KOPT-K1 (cell line): ENCODE data around the gene PERM1.

ENCODE experiments used
- H3K27ac ChIP-seq: fragments of 200-600 bp; sonication (generic); 2 replicates; pipeline ENCODE4 v1.5.1; 2016; ENCODE audit warnings: antibody characterized with exemption, mild to moderate bottlenecking, low read depth, low read length; ENCODE audit not compliant: poor library complexity, severe bottlenecking
- H3K36me3 ChIP-seq: fragments of 200-600 bp; sonication (generic); 2 replicates; pipeline ENCODE4 v1.5.1; 2017; ENCODE audit warnings: antibody characterized with exemption, mild to moderate bottlenecking, low read length, moderate library complexity; ENCODE audit not compliant: insufficient read depth
- H3K9me3 ChIP-seq: fragments of 200-600 bp; sonication (generic); 2 replicates; pipeline ENCODE4 v1.5.1; 2017; ENCODE audit warnings: antibody characterized with exemption, low read length, mild to moderate bottlenecking; ENCODE audit not compliant: insufficient read depth, poor library complexity, severe bottlenecking

Gene PERM1

GRCh38 chr1:970242-970972 lies 11.5 kb downstream of the PERM1 start:
- Histone ChIP-seq H3K9me3 (no peaks in the 10 kb centered on the region), H3K36me3 (no peaks in the 10 kb centered on the region), H3K27ac (no peak overlapping the region)

GRCh38 chr1:969260-969855 lies 12.5 kb downstream of the PERM1 start:
- Histone ChIP-seq H3K36me3 (no peaks in the 10 kb centered on the region), H3K27ac (no peak overlapping the region), H3K9me3 (no peaks in the 10 kb centered on the region)

DNA sequence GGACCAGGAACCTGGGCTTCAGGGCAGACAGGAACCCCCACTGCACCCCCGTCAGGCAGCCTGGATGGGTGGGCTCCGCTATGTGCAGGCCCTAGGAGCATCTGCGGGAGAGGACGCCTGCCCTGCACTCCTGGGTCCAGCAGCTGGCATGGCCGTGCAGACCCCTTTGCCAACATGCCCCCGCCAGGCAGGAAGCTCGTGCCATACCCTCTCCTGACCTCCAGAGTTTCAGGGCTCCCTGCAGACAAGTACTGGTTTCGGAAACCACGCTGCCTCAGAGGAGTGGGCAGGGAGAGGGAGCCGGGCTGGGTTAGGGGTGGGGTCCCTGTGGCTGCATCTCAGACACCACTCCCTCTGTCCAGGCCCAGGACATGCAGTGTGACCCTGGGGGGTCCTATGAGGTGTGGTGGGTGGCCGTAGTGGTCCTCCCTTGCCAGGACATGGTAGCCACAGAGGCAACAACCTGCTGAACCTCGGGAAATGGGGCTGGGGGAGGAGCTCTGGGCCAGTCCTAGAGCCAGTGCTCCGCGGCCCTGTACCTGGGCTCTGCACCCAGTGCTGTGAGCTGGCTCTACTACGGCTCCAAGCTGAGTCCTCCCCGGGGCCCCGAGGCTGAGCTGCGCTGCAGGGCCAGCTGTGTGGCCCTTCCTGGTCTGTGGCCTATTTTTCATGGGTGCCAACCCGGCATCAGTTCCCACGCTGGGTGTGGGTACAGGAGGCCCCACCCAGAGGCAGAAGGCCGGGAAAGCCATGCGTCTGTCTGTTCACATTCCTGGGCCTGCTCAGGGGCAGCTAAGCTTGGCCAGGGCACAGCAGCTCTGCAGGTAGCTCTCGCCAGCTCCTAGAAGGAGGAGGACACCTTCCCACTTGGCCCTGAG lies 14.2 kb downstream of the PERM1 start:
- Histone ChIP-seq H3K9me3 (no peaks in the 10 kb centered on the region), H3K27ac (no peak overlapping the region), H3K36me3 (no peaks in the 10 kb centered on the region)

DNA sequence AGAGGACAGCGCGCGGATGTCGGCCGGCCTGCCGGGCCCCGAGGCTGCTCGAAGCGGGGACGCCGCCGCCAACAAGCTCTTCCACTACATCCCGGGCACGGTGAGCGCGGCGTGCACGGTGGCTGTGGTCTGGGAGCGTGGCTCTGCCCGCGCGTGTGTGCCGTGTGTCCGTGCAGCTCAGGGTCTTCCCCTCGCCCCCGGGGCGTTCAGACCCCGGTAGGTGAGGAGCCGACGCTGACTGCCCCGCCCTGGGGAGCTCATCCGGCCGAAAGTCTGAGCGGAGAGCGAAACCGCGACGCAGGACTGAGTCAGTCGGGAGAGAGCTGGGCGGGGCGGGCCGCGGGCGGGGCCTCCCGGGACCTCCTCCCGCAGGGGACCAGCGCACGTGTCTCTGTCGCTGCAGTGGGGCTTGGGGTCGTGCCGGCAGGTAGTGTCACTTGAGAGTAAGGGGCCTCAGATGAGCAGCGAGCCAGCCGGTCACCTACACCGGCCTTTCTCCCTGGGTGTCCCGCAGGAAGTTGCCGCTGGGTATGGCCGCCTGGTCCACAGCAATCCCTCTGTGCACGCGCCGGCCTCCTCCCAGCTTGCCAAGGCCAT lies 15.1 kb downstream of the PERM1 start:
- no peak overlapping the region for H3K27ac ChIP-seq
- no peaks in the 10 kb centered on the region for H3K36me3 ChIP-seq
- no peaks in the 10 kb centered on the region for H3K9me3 ChIP-seq

GRCh38 chr1:966135-966703 lies 15.7 kb downstream of the PERM1 start, which contains the start of gene PLEKHN1:
TSS of gene PLEKHN1 (plus strand) at chr1:966482. CDS start at chr1:966532, 50 bp downstream.
- no peaks in the 10 kb centered on the region for H3K9me3 ChIP-seq
- H3K36me3 ChIP-seq, result no peaks in the 10 kb centered on the region
- no peak within 1 kb of the TSS for H3K27ac ChIP-seq

DNA sequence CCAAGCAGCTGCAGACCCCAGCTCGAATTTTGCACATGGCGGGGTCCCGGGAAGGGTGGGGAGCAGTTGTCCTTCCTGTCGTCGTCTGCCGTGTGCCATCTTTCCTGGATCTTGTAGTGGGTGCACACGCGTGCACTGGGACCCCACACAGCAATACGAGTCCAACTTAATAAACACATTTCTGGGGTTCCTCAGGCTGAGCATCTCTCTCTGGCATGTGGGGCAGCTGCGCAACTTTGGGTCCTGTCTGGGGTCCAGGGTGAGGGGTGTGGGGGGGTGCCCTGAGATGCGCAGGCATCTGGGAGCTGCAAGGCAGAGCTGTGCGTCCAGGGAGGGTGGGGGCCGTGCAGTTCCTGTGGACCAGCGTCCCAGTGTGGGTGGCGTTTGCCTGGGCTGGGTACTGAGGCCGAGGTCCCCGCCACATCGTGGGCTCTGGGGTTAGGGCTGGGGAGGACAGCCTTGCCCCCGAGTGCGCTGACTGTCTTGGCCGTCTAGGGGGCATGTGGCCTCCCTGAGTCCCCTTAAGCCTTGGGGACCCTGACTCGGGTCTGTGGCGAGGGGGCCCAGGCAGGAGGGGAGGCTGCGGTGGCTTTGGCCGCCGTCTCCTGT lies 16.3 kb downstream of the PERM1 start:
- Histone ChIP-seq H3K27ac (no peak overlapping the region), H3K36me3 (no peaks in the 10 kb centered on the region), H3K9me3 (no peaks in the 10 kb centered on the region)

- no peak overlapping the region for H3K27ac ChIP-seq
- no peaks in the 10 kb centered on the region for H3K9me3 ChIP-seq
Observed at GRCh38 chr1:964691-965525, 17.0 kb downstream of the PERM1 start.

DNA sequence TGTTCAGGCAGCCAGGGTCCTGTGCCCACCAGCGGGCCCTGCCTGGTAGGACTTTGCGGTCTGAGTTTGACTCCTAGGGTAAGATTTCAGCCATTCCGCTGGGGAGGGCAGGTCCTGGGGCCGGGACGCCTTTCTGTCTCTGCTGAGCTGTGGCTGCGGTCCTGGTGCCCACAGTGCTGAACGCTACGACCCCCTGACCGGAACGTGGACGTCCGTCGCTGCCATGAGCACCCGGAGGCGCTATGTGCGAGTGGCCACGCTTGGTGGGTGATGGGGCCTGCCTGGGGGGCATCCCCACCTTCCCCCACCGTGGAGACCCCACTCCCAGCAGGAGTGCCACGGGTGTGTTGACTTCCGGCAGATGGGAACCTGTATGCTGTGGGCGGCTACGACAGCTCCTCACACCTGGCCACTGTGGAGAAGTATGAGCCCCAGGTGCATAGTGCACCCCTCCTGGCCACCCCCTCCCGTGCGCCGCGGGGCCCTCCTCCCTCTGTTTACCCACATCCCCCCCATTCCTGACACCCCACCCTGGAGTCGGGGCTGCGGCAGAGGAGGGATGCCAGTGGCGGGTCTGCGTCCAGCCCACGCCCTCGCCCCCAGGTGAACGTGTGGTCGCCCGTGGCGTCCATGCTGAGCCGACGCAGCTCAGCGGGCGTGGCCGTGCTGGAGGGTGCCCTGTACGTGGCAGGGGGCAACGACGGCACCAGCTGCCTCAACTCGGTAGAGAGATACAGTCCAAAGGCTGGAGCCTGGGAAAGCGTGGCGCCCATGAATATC lies 18.0 kb downstream of the PERM1 start:
- H3K36me3 ChIP-seq, result no peaks in the 10 kb centered on the region
- H3K27ac ChIP-seq, result no peak overlapping the region
- H3K9me3 ChIP-seq, result no peaks in the 10 kb centered on the region

More at GRCh38 chr1:964691-965525, 17.0 kb downstream of the PERM1 start:
- H3K36me3 ChIP-seq, result no peaks in the 10 kb centered on the region

- Histone ChIP-seq H3K9me3 (no peaks in the 10 kb centered on the region), H3K36me3 (no peaks in the 10 kb centered on the region), H3K27ac (no peak overlapping the region)
Observed at GRCh38 chr1:963301-963651, 18.6 kb downstream of the PERM1 start.

DNA sequence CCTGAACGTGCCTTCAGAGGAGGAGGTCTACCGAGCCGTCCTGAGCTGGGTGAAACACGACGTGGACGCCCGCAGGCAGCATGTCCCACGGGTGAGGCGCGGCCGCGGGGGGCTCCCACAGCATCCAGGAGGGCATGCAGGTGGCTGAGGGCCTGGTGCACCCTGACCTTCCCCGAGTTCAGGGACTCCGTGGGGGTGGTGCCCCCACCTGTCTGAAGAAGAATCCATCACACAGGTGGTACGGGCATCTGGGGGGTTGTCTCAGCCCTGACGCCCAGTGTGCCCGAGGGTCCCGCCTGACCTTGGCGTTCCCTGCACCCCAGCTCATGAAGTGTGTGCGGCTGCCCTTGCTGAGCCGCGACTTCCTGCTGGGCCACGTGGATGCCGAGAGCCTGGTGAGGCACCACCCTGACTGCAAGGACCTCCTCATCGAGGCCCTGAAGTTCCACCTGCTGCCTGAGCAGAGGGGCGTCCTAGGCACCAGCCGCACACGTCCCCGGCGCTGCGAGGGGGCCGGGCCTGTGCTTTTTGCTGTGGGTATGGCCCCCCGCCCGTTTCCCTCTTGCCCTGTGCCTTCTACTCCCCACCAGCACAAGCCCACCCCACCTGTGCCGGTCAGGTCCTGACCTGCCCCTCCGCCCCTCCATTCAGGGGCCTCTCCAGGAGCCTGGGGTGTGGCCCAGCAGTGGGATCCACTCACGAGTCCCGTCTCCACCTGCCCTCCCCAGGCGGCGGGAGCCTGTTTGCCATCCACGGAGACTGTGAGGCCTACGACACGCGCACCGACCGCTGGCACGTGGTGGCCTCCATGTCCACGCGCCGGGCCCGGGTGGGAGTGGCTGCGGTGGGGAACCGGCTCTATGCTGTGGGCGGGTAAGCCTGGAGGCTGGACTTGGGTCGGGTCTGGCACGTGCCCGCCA lies 19.3 kb downstream of the PERM1 start:
- Histone ChIP-seq H3K27ac (no peak overlapping the region), H3K36me3 (no peaks in the 10 kb centered on the region), H3K9me3 (no peaks in the 10 kb centered on the region)

DNA sequence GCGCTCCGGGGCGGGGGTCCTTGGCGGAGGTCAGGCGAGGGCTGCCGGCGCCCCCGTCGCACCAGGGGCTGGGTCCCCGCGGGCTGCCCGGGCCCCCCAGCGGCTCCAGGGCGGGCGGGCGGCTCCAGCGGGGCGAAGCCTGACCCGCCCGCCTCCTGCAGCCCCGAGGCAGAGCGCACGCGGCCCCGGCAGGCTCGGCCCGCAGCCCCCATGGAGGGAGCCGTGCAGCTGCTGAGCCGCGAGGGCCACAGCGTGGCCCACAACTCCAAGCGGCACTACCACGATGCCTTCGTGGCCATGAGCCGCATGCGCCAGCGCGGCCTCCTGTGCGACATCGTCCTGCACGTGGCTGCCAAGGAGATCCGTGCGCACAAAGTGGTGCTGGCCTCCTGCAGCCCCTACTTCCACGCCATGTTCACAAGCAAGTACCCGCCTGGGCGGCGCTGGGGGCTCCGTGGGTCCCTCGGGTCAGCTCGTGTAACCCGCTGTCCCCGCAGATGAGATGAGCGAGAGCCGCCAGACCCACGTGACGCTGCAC lies 20.7 kb downstream of the PERM1 start:
- H3K9me3 ChIP-seq, result no peaks in the 10 kb centered on the region
- no peak overlapping the region for H3K27ac ChIP-seq
- peaks cover 9% of the 10 kb centered on the region for H3K36me3 ChIP-seq

DNA sequence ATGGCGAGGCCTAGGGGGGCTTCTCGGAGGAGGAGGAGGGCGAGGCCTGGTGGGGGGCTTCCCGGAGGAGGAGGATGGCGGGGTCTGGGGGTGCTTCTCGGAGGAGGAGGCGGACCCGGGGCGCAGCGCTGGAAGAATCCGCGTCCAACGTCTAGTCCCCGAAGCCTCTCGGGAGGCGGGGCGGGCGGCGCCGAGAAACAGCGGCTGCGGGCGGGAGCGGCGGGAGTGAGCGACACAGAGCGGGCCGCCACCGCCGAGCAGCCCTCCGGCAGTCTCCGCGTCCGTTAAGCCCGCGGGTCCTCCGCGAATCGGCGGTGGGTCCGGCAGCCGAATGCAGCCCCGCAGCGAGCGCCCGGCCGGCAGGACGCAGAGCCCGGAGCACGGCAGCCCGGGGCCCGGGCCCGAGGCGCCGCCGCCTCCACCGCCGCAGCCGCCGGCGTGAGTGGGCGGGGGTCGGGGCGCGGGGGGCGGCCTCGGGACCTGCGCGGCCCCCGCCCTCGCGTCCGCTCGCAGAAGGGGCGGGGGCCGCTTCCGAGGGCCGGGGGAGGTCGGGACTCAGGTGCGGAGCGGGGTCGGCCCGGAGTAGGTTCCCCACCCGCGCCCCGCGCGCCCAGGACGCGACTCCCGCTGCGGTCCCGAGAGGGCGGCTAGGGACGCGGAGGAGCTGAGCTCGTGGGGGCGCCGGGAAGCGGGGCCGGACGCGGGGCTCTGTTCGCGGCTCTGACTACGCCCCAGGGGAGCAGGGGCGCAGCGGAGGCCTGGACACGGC lies 21.3 kb downstream of the PERM1 start, which contains the start of gene KLHL17:
Gene KLHL17, plus strand, starts transcription at position 222 of the 769 bp plus-strand sequence. Its CDS starts 110 bp downstream, at position 332.
- Histone ChIP-seq H3K36me3 (peaks cover 16% of the 10 kb centered on the region), H3K27ac (peak within 1 kb of the TSS; percentile 34), H3K9me3 (no peaks in the 10 kb centered on the region)
